ENCODE measurements around the gene APOB. TPM values are rescaled to one million over a fixed set of nuclear protein-coding genes. Genes with fewer than 3 reads are reported as not detected.

The APOB gene
- polyA plus RNA-seq, 1 of the 3 experiments (the other 2 are of a cell fraction) = not detected

GRCh38 chr2:21007129-21008013, 36.5 kb downstream of the APOB start:
- Histone ChIP-seq H3K9me3 (no peaks in the 10 kb centered on the region), H3K4me2 (no peak overlapping the region), H3K27me3 (ENCODE audit: insufficient read depth) (no peaks in the 10 kb centered on the region), H3K36me3 (replicated peaks in 1 of 2; ENCODE audit: control insufficient read depth in 1 of 2, insufficient read depth in 2 of 2, low read length in 1 of 2) (no peaks in the 10 kb centered on the region), H3K9ac (no peak overlapping the region), H3K4me3 (ENCODE audit: low read depth in 2 of 2, low read length in 1 of 2) (no peak overlapping the region), H2AFZ (ENCODE audit: low read depth) (no peak overlapping the region), H4K20me1 (ENCODE audit: insufficient read depth) (no peaks in the 10 kb centered on the region), H3F3A (replicated peaks; ENCODE audit: insufficient read depth) (no peaks in the 10 kb centered on the region), H3K9me2 (no peaks in the 10 kb centered on the region), H3K4me1 (ENCODE audit: control insufficient read depth in 1 of 2, insufficient read depth in 2 of 2, low read depth in 1 of 2, low read length in 1 of 2) (peaks cover 0 to 5% of the 10 kb centered on the region in 2 experiments; a peak in 1 of 4 replicates), H3K79me2 (ENCODE audit: insufficient read depth) (no peaks in the 10 kb centered on the region), H3K27ac (ENCODE audit: low read depth in 2 of 2, low read length in 1 of 2) (no peak overlapping the region)
- 17% methylated on average over 8 of the region's 8 CpGs for WGBS (ENCODE audit: low lambda C conversion rate)
- CTCF ChIA-PET = interaction anchor here (1.0 to 2.2 kb wide), 3 partner anchors 12 to 346 kb away, joined by 3 to 7 read pairs (median 6); no protein-coding TSS in a partner anchor
- no peak for DNase-seq
- POLR2A ChIA-PET = no interaction called here
- TF ChIP-seq RCOR1 (IDR thresholded peaks at IDR 0.05; ENCODE audit: low read length) (no peak), POLR2AphosphoS5 (IDR thresholded peaks at IDR 0.05; ENCODE audit: low read depth, low read length) (no peak), FOXJ3 (CRISPR knock-in tag; IDR thresholded peaks at IDR 0.05) (no peak), CHD2 (IDR thresholded peaks at IDR 0.05; ENCODE audit: low read length, partially characterized antibody) (no peak), GATA2 (CRISPR knock-in tag; IDR thresholded peaks at IDR 0.05) (no peak), PBX3 (IDR thresholded peaks at IDR 0.05) (no peak), SMC3 (IDR thresholded peaks at IDR 0.05; ENCODE audit: low read depth, low read length) (no peak), GABPA (IDR thresholded peaks at IDR 0.05; ENCODE audit: low read depth) (no peak), TAF1 (IDR thresholded peaks at IDR 0.05; ENCODE audit: borderline replicate concordance, low read depth, low read length) (no peak), USF1 (IDR thresholded peaks at IDR 0.05; ENCODE audit: borderline replicate concordance, low read depth) (no peak), YY1 (IDR thresholded peaks at IDR 0.05; ENCODE audit: low read depth) (no peak), ZBTB33 (IDR thresholded peaks at IDR 0.05; ENCODE audit: borderline replicate concordance, low read depth) (no peak)
